ENCODE data around the gene TMEFF1.
A peak's percentile ranks its signal among the peaks of the same experiment; 100 is the strongest.

The TMEFF1 gene

DNA sequence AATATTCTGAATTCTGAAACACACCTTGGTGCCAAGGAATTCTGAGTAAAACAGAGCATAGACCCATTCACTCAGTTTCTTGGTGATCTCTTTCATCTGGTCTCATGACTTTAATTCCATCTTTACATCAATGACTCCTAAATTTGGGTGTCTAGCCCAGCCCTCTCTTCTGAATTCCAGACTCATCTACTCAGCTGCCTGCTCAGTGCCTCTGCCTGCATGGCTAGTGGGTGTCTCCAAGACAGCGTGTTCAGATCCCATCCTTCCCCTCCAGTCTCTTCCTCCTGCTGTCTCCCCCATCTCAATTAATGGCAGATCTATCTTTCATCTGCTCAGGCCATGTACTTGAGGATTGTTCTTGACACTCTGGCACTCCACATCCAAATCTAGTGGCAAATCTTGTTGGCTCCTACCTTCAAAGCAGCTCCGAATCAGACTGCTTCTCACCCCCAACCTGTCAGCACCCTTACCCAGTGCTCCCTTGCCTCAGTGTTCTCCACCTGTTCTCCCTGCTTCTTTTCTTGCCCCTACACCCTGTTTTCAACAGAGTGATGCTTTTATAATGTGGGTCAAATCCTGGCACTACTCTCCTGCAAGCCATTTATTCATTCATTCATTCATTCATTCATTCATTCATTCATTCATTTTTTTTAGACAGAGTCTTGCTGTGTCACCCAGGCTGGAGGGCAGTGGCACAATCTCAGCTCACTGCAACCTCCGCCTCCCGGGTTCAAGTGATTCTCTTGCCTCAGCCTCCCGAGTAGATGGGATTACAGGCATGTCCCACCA is 110.3 kb downstream of the TMEFF1 start:
- no peaks in the 10 kb centered on the region for H3K9me3 ChIP-seq (ENCODE audit: control insufficient read depth, insufficient read depth, low read length)
- no peak overlapping the region for H3K9ac ChIP-seq (ENCODE audit: low read depth, low read length)
- H3K4me1 ChIP-seq (ENCODE audit: insufficient read depth, low read length), result 0 out of 2 replicates have a peak, but pooled peaks cover 5% of the 10 kb centered on the region
- peaks cover 4% of the 10 kb centered on the region for H3K36me3 ChIP-seq (ENCODE audit: insufficient read depth, low read length)

DNA sequence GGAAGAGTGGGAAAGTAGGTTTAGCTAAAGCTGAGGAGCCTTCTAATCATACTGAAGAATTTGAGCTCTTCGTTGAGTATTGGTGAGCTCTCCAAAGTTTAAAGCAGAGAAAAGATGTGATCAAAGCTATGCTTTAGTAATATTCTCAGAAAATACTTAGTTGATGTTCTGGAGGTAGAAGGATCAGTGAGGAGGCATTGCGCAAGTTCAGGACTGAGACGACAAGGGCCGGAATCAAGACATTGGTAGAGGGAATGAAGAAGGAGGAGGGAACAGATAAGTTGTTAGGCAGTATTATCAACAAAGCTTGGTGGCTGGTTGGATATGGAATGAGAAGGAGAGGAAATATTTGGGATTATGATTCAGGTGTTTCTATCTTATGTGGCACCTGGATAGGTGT is 112.0 kb downstream of the TMEFF1 start:
- Histone ChIP-seq H3K36me3 (ENCODE audit: insufficient read depth, low read length) (peaks cover 4% of the 10 kb centered on the region), H3K9me3 (ENCODE audit: control insufficient read depth, insufficient read depth, low read length) (no peaks in the 10 kb centered on the region)

DNA sequence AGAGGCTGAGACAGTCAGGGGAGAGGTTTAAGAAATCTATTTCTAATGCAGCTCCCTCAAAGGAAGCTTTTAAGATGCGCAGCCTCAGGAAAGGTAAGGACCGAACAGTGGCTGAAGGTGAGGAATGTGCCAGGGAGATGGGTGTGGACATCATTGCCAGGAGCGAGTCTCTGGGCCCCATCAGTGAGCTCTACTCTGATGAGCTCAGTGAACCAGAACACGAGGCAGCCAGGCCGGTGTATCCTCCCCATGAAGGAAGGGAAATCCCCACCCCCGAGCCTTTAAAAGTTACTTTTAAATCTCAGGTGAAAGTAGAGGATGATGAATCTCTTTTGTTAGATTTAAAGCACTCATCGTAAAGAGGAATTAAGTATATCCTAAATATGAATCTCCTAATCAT is 113.1 kb downstream of the TMEFF1 start:
- Histone ChIP-seq H3K9me3 (ENCODE audit: control insufficient read depth, insufficient read depth, low read length) (no peaks in the 10 kb centered on the region), H3K9ac (ENCODE audit: low read depth, low read length) (no peak overlapping the region), H3K4me1 (ENCODE audit: insufficient read depth, low read length) (0 out of 2 replicates have a peak, but pooled peaks cover 5% of the 10 kb centered on the region), H3K36me3 (ENCODE audit: insufficient read depth, low read length) (peaks cover 4% of the 10 kb centered on the region)

More for the DNA sequence above, 112.0 kb downstream of the TMEFF1 start:
- H3K9ac ChIP-seq (ENCODE audit: low read depth, low read length), result no peak overlapping the region
- 0 out of 2 replicates have a peak, but pooled peaks cover 5% of the 10 kb centered on the region for H3K4me1 ChIP-seq (ENCODE audit: insufficient read depth, low read length)

DNA sequence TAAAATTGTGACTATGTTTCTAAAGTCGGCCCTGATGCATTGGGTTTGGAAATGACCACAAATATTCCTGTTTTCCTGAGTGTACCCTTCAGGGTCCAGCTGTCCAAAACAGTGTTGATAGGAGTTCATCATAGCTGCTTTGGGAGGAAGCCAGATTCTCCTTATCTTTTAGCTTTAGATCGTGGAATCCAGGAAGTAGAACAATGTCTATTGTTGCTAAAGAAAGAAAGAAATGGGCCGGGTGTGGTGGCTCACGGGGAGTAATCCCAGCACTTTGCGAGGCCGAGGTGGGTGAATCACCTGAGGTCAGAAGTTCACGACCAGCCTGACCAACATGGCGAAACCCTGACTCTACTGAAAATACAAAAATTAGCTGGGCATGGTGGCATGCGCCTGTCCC is 114.4 kb downstream of the TMEFF1 start:
- H3K36me3 ChIP-seq (ENCODE audit: insufficient read depth, low read length), result peaks cover 4% of the 10 kb centered on the region
- H3K4me1 ChIP-seq (ENCODE audit: insufficient read depth, low read length), result 0 out of 2 replicates have a peak, but pooled peaks cover 5% of the 10 kb centered on the region
- H3K9me3 ChIP-seq (ENCODE audit: control insufficient read depth, insufficient read depth, low read length), result no peaks in the 10 kb centered on the region
- no peak overlapping the region for H3K9ac ChIP-seq (ENCODE audit: low read depth, low read length)

DNA sequence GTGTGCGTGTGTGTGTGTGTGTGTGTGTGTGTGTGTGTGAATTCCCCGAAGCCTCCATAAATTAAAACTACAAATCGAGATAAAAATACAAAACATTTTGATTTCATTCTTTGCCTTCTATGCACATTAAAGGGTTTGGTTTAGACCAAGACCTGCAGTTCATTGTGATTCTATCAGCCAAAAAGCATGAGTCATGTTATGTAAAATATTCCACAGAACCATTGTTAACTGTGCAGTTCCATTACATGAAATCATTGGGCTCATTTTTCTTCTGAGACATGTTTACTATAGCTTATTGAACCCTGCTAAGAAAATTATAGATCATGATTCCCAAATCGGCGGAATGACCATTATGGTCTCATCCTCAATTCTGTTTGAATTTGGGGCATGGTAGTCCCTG is 116.6 kb downstream of the TMEFF1 start:
- Histone ChIP-seq H3K36me3 (ENCODE audit: insufficient read depth, low read length) (peaks cover 4% of the 10 kb centered on the region; the same call in 1 of the 2 replicates), H3K9me3 (ENCODE audit: control insufficient read depth, insufficient read depth, low read length) (no peaks in the 10 kb centered on the region), H3K9ac (ENCODE audit: low read depth, low read length) (no peak overlapping the region), H3K4me1 (ENCODE audit: insufficient read depth, low read length) (0 out of 2 replicates have a peak, but pooled peaks cover 5% of the 10 kb centered on the region)

DNA sequence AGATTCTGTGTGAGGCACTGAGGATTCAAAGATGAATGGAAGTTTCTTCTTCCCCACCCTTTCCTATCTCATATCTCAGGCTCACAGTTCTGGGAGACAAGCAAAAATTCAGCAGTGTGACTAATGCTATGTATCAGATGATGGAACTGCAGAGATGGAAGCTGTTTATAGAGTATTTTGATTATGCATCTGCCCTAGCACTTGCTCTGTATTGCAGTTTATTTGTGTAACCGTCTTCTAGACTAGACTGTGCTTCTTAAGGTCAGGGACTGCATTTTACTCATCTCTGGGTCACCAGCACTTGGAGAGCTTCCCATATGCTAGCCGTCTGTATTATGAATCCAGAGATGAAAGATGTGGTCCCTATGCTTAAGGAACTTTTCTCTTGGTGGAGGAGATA is 117.5 kb downstream of the TMEFF1 start:
- H3K9me3 ChIP-seq (ENCODE audit: control insufficient read depth, insufficient read depth, low read length), result no peaks in the 10 kb centered on the region
- peaks cover 9% of the 10 kb centered on the region; the same call in 1 of the 2 replicates for H3K4me1 ChIP-seq (ENCODE audit: insufficient read depth, low read length)
- H3K36me3 ChIP-seq (ENCODE audit: insufficient read depth, low read length), result peaks cover 4% of the 10 kb centered on the region; the same call in 1 of the 2 replicates
- H3K9ac ChIP-seq (ENCODE audit: low read depth, low read length), result no peak overlapping the region

DNA sequence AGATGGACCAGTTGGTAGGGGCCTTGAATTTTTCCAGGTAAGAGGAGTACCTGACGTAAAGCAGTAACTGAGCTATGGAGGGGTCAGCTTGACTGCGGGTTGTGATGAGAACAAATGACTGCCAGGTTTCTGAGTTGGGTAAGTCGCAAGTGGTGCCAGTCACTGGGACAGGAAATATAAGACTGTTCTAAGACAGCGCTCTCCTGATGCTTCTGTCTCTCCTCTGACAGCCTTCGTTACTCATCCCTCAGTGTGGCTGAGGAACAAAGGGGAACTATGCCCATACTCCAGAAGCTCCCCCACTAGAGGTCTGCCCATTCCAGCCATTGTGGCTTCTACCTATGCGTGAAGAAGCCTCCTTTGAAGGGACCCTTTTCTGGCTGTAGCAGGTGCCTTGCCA is 118.2 kb downstream of the TMEFF1 start:
- no peaks in the 10 kb centered on the region for H3K9me3 ChIP-seq (ENCODE audit: control insufficient read depth, insufficient read depth, low read length)
- peaks cover 9% of the 10 kb centered on the region; the same call in 1 of the 2 replicates for H3K4me1 ChIP-seq (ENCODE audit: insufficient read depth, low read length)
- peaks cover 4% of the 10 kb centered on the region; the same call in 1 of the 2 replicates for H3K36me3 ChIP-seq (ENCODE audit: insufficient read depth, low read length)
- no peak overlapping the region for H3K9ac ChIP-seq (ENCODE audit: low read depth, low read length)

DNA sequence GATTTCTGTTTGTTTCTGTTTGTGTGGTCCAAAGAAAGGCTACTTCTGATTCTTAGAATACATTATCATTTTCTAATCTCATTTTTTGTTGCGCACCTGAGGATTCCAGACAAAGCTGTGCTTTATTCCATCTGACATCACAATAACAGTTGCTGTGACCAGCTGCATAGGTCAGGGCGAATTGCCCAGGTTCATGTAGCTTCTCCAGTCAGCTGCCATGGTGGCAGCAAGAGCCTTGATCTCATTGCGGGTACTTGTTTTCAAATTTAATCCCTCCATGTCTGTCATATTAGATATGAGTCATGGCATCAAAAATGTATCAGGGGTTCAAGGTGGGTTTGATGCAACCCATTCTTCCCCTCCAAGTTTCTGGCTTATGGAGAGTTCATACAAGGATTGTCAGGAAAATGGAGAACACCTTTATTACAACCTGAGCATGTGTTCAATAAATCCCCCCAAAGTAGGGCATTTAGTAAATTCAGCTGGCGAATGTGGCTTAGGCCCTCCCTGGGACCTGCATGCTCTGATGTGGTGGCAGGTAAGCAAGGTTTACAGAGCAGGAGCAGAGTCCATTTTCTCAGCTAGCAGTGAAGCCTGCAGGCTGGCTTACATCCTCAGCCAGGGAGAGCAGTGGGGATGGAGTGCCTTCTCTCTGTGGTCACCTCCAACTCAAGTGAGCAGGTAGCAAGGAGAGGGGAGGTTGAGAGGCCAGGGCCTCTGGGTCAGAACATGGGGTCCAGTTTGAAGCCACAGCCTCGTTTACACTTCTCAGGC is 118.9 kb downstream of the TMEFF1 start:
- H3K9me3 ChIP-seq (ENCODE audit: control insufficient read depth, insufficient read depth, low read length), result no peaks in the 10 kb centered on the region

DNA sequence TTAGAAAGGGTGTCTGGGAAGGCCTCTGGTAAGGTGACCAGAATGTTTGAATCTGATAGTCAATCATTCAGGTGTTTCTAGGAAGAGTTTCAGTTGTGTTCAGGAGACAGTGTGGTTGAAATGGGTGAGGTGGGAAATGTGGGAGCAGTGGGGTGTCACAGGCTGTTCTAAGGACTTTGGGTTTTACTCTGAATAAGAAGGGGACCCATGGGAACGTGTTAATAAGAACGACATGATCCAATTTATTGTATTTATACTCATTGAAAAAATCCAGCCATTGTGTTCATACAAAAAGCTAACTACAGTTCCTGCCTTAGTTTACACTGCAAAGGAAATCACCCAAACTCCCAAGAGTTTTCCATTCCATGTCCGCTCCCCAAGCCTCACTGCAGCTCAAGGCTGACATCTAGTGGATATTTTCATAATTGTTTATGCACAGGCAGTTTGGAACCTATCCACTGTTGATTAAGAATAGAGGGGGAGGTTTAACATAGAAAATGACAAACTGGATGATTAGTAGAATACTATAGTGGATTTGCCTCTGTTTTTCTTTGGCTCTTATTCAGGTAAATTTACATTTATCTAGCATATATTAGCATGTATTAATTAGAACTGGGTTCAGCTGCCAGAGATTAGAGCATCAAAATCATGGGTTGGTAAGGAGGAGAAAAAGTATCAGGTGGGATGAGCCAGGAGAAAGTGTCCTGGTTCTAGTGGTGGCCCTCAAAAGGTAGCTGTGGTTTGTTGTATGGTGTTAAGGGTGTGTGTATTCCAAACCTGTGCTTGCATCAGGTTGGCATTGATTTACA is 122.6 kb downstream of the TMEFF1 start:
- H3K9ac ChIP-seq (ENCODE audit: low read depth, low read length), result no peak overlapping the region
- no peaks in the 10 kb centered on the region for H3K9me3 ChIP-seq (ENCODE audit: control insufficient read depth, insufficient read depth, low read length)
- H3K36me3 ChIP-seq (ENCODE audit: insufficient read depth, low read length), result no peaks in the 10 kb centered on the region
- peaks cover 9% of the 10 kb centered on the region for H3K4me1 ChIP-seq (ENCODE audit: insufficient read depth, low read length)

More for the DNA sequence above, 118.9 kb downstream of the TMEFF1 start:
- peaks cover 9% of the 10 kb centered on the region; the same call in 1 of the 2 replicates for H3K4me1 ChIP-seq (ENCODE audit: insufficient read depth, low read length)
- H3K9ac ChIP-seq (ENCODE audit: low read depth, low read length), result no peak overlapping the region
- peaks cover 4% of the 10 kb centered on the region; the same call in 1 of the 2 replicates for H3K36me3 ChIP-seq (ENCODE audit: insufficient read depth, low read length)

DNA sequence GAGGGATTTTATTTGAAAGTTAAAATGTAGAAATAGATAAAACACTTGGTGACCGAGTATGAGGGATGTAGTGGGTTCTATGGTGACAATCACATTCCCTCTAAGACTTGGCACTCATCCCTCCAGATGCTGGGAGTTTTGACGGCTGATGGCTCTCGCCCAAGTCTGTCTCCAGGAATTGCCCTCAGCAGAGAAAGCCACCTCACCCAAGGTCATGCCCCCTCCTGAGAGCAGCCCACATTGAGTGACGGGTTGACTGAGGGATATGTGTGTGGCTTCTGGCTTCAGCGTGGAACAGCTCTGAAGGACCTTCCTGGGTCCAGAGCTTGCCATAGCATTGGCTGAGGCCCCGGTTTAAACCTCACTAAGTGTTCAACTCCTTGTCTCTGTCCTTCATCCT is 124.3 kb downstream of the TMEFF1 start:
- Histone ChIP-seq H3K9ac (ENCODE audit: low read depth, low read length) (no peak overlapping the region), H3K4me1 (ENCODE audit: insufficient read depth, low read length) (peaks cover 9% of the 10 kb centered on the region), H3K36me3 (ENCODE audit: insufficient read depth, low read length) (no peaks in the 10 kb centered on the region), H3K9me3 (ENCODE audit: control insufficient read depth, insufficient read depth, low read length) (no peaks in the 10 kb centered on the region)

DNA sequence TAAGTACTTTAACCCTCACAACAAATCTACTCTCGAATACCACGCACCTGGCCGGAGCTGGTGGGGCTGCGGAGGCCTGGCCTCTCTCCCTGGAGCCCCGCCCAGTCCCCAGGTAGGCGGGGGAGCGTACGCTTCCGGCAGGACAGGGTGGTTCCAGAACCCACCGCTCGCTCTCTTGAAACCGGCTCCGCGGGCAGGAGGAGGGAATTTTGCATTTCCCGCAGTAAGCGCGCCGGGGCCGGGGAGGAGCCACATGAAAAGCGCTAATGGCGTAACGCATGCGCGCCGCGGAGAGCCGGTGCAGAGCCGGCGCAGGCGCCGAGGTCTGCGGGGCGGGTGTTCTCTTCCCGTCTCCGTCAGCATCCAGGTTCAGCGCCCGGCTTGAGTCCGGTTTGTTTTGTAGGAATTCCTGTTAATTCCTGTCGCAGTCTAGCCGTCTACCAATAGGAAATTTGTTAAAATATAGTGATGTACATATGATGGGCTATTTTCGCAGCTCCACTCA is 125.7 kb downstream of the TMEFF1 start:
- Histone ChIP-seq H3K9ac (ENCODE audit: low read depth, low read length) (peak overlapping the region; percentile 47), H3K36me3 (ENCODE audit: insufficient read depth, low read length) (no peaks in the 10 kb centered on the region), H3K4me1 (ENCODE audit: insufficient read depth, low read length) (peaks cover 9% of the 10 kb centered on the region), H3K9me3 (ENCODE audit: control insufficient read depth, insufficient read depth, low read length) (no peaks in the 10 kb centered on the region)

DNA sequence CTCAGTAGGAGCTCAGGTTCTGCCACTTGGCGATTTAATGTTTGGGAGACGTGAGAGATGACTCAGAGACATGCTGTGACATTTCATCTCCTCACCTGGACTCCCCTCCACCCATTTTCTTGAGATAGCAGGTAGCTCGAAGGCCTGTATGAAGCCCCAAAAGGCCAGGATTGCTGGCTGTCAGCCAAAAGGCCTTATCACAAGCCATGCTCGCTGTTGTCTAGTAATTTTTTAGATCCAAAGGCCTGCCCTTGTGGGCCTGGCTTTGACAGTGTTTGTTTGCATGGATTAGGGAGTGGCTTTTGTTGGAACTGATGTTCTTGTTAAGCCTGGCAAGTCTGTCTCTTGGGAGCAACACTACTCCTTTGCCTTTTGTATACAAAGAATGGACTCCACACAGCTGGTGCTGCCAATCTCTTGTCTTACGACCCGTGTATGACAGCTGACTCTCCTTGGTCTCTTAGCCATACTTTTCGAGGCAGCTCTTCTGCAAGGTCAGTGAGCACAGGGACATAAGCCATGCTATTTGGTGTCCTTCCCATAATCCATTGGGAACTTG is 127.7 kb downstream of the TMEFF1 start:
- Histone ChIP-seq H3K9ac (ENCODE audit: low read depth, low read length) (no peak overlapping the region), H3K9me3 (ENCODE audit: control insufficient read depth, insufficient read depth, low read length) (no peaks in the 10 kb centered on the region), H3K4me1 (ENCODE audit: insufficient read depth, low read length) (peaks cover 4% of the 10 kb centered on the region; the same call in 1 of the 2 replicates), H3K36me3 (ENCODE audit: insufficient read depth, low read length) (no peaks in the 10 kb centered on the region)

DNA sequence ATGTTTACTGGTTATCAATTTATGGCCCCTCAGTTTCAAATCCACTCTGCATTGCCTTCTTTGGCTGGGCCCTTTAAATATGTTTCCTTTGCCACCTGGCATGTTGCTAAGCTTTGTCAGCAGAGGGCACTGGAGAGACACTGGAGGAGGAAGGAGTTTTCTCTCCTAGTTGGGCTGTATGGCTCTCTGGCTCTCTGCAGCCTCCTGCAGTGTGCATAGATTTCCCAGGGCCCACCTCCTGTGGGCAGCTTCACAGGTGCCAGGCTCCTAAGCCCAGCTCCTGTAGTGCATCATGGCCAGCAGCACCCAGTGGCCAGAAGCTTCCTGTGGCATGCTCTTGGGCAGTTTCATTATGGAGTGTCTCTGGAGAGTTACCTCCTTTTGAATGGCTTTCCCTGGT is 128.3 kb downstream of the TMEFF1 start:
- peaks cover 4% of the 10 kb centered on the region; the same call in 1 of the 2 replicates for H3K4me1 ChIP-seq (ENCODE audit: insufficient read depth, low read length)
- no peaks in the 10 kb centered on the region for H3K36me3 ChIP-seq (ENCODE audit: insufficient read depth, low read length)
- no peak overlapping the region for H3K9ac ChIP-seq (ENCODE audit: low read depth, low read length)
- H3K9me3 ChIP-seq (ENCODE audit: control insufficient read depth, insufficient read depth, low read length), result no peaks in the 10 kb centered on the region
